Smooth muscle cell (in vitro differentiated cells): Measurements from ENCODE around the gene HAUS6. TPM values are rescaled to one million over a fixed set of nuclear protein-coding genes. Genes with fewer than 3 reads are reported as not detected.
"Not testable (repeated sequence)": the region's sequence is repeated elsewhere in the genome, so short reads cannot be mapped to it uniquely, and the experiment has no call there.

Source experiments
- DNase-seq: peaks from one replicate; lab custom pipeline; 2025; ENCODE audit not compliant: unreplicated experiment; lab: John Stamatoyannopoulos, UW
- H2AFZ ChIP-seq: fragments of 200-600 bp; sonication (generic); 2 replicates; pipeline ENCODE4 v1.6.0; 2016; ENCODE audit warnings: antibody characterized with exemption, low read depth, mild to moderate bottlenecking
- H3F3A ChIP-seq: fragments of 200-600 bp; sonication (generic); 2 replicates; pipeline ENCODE4 v1.6.0; 2017; ENCODE audit warnings: antibody characterized with exemption, low read depth
- H3K27ac ChIP-seq: fragments of 200-600 bp; sonication (generic); 2 replicates; pipeline ENCODE4 v1.5.1; 2016; ENCODE audit warnings: low read depth, mild to moderate bottlenecking
- H3K27me3 ChIP-seq: fragments of 200-600 bp; sonication (generic); 2 replicates; pipeline ENCODE4 v1.6.1; 2016; ENCODE audit warnings: low read depth, mild to moderate bottlenecking
- H3K36me3 ChIP-seq: fragments of 200-600 bp; sonication (generic); 2 replicates; pipeline ENCODE4 v1.5.1; 2016; ENCODE audit warnings: low read depth
- H3K4me1 ChIP-seq: fragments of 200-600 bp; sonication (generic); 2 replicates; pipeline ENCODE4 v1.5.1; 2016; ENCODE audit warnings: low read depth
- H3K4me2 ChIP-seq: fragments of 200-600 bp; sonication (generic); 2 replicates; pipeline ENCODE4 v1.6.0; 2016; ENCODE audit warnings: mild to moderate bottlenecking
- H3K4me3 ChIP-seq: fragments of 200-600 bp; sonication (generic); 2 replicates; pipeline ENCODE4 v1.5.1; 2016; ENCODE audit warnings: mild to moderate bottlenecking
- H3K79me2 ChIP-seq: fragments of 200-600 bp; sonication (generic); 2 replicates; pipeline ENCODE4 v1.6.0; 2016; ENCODE audit warnings: low read depth, mild to moderate bottlenecking
- H3K9ac ChIP-seq: fragments of 200-600 bp; sonication (generic); 2 replicates; pipeline ENCODE4 v1.6.0; 2016; ENCODE audit warnings: low read depth
- H3K9me3 ChIP-seq: fragments of 200-600 bp; sonication (generic); replicated peaks from 2 replicates; pipeline ENCODE4 v1.5.1; 2016; ENCODE audit warnings: low read depth
- H4K20me1 ChIP-seq: fragments of 200-600 bp; sonication (generic); 2 replicates; pipeline ENCODE4 v1.6.0; 2016; ENCODE audit warnings: low read depth
- WGBS: methylation state at CpG from one replicate; pipeline ENCODE4 v1.1.7; 2016; ENCODE audit warnings: low lambda C conversion rate; 5-methylcytosine and 5-hydroxymethylcytosine counted together
- polyA plus RNA-seq: library from polyadenylated mRNA; unstranded; fragments of >200 nt; fragmentation: Nextera tagmentation; extraction: Ambion mirVana; gene quantifications from 2 replicates; pipeline ENCODE4 v1.2.1, GENCODE V29; 2016
- total RNA-seq: library from RNA; depleted of rRNA; stranded (reverse); fragments of >200 nt; gene quantifications from 2 replicates; pipeline ENCODE4 v1.2.3, GENCODE V29; 2014
- TF ChIP-seq, protein P1 (sequence below): fragments of 200-600 bp; sonication (generic); IDR thresholded peaks from 2 replicates; pipeline ENCODE4 v1.5.1; 2017; ENCODE audit warnings: borderline replicate concordance, mild to moderate bottlenecking, antibody characterized with exemption; ENCODE audit not compliant: insufficient read depth, poor library complexity, severe bottlenecking

Gene HAUS6
- total and polyA plus RNA-seq, 2 experiments from 2014 or later = 4.3 to 13.1 TPM

DNA sequence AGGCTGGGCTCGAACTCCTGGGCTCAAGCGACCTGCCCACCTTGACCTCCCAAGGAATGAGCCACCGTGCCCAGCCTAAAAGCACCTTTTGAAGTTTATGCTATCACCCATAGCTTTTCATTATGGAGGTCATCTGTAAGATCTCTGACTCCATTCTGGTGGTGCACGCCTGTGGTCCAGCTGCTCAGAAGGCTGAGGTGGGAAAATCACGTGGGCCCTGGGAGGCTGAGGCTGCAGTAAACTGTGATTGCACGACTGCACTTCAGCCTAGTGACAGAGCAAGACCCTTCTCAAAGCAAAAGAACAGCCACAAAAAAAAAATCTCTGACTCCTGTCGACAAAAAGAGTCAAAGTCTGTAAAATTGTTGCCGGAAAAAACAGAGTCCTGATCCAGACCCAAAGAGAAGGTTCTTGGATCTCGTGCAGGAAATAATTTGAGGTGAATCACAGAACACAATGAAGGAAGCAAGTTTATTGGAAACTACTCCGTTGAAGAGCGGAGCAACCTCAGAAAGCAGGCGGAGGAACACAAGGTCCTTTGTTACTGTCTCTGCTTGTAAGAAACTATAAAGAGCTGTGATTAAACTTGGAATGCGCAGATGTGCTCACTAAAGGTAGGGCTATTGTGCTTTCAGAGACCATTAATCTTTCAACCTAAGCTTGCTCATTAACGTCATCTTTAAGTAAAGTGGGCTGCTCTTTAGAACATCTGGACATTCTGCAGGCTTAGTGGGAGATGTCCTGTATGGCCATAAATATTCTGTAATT is 2.0 kb upstream of the HAUS6 start:
- H4K20me1 ChIP-seq = no peaks in the 10 kb centered on the region
- no peak overlapping the region for H3K4me2 ChIP-seq
- H2AFZ ChIP-seq = peak overlapping the region; percentile 80
- TF ChIP-seq, protein P1, sequence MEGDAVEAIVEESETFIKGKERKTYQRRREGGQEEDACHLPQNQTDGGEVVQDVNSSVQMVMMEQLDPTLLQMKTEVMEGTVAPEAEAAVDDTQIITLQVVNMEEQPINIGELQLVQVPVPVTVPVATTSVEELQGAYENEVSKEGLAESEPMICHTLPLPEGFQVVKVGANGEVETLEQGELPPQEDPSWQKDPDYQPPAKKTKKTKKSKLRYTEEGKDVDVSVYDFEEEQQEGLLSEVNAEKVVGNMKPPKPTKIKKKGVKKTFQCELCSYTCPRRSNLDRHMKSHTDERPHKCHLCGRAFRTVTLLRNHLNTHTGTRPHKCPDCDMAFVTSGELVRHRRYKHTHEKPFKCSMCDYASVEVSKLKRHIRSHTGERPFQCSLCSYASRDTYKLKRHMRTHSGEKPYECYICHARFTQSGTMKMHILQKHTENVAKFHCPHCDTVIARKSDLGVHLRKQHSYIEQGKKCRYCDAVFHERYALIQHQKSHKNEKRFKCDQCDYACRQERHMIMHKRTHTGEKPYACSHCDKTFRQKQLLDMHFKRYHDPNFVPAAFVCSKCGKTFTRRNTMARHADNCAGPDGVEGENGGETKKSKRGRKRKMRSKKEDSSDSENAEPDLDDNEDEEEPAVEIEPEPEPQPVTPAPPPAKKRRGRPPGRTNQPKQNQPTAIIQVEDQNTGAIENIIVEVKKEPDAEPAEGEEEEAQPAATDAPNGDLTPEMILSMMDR = no peak
- H3K9me3 ChIP-seq = no peaks in the 10 kb centered on the region
- H3K27me3 ChIP-seq = no peaks in the 10 kb centered on the region
- H3K9ac ChIP-seq = no peak overlapping the region
- no peaks in the 10 kb centered on the region for H3F3A ChIP-seq
- H3K4me3 ChIP-seq = no peak overlapping the region
- no peak for DNase-seq
- 76% methylated on average over 14 of the region's 14 CpGs for WGBS
- H3K79me2 ChIP-seq = peaks cover 27% of the 10 kb centered on the region
- H3K4me1 ChIP-seq = peaks cover 16% of the 10 kb centered on the region
- H3K36me3 ChIP-seq = no peaks in the 10 kb centered on the region
- H3K27ac ChIP-seq = peak overlapping the region; percentile 37

DNA sequence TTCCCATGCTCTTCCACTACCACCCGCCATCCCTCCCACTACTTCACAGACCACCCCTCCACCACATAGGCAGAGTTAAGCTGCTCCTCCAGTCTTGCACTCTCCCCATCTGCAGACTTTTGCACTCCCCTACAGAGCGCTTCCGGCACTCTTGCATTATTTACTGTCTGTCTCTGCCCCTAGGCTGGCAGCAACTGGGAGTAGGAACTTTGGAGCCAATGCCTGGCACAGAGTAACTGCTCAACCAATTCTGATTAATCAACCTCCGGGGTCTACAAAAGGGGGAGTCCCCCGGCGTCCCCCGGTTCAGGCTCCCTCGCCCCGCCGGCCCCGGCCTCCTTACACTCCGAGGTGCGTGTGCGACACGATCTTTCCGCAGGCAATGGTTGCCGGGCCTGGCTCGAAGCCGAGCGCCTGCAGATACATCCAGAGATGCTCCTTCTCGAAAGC is 498 bp downstream of the HAUS6 start:
- Histone ChIP-seq H3F3A (no peaks in the 10 kb centered on the region), H3K4me3 (peak overlapping the region; percentile 78), H3K9me3 (no peaks in the 10 kb centered on the region), H3K4me2 (peak overlapping the region; percentile 98), H3K9ac (peak overlapping the region; percentile 78), H3K79me2 (peaks cover 49% of the 10 kb centered on the region), H4K20me1 (peaks cover 4% of the 10 kb centered on the region), H3K4me1 (peaks cover 16% of the 10 kb centered on the region), H3K36me3 (no peaks in the 10 kb centered on the region), H3K27ac (peak overlapping the region; percentile 54), H2AFZ (peak overlapping the region; percentile 96), H3K27me3 (no peaks in the 10 kb centered on the region)
- no peak for DNase-seq
- TF ChIP-seq, protein P1 = no peak
- WGBS = 3% methylated on average over 21 of the region's 21 CpGs

DNA sequence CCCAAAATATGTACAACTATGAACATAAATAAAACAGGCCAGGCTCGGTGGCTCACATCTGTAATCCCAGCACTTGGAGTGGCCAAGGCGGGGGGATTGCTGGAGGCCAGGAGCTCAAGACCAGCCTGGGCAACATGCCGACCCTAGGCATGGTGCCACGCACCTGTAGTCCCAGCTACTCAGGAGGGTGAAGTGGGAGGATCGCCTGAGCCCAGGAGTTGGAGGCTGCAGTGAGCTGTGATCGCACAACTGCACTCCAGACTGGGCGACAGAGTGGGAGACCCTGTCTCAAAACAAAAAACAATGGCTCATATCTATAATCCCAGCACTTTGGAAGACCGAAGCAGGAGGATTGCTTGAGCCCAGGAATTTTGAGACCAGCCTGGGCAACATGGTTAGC is 1.5 kb downstream of the HAUS6 start:
- no peak for DNase-seq
- TF ChIP-seq, protein P1 = no peak
- peaks cover 4% of the 10 kb centered on the region for H4K20me1 ChIP-seq
- no peaks in the 10 kb centered on the region for H3K9me3 ChIP-seq
- H3K4me1 ChIP-seq = peaks cover 16% of the 10 kb centered on the region
- H3K79me2 ChIP-seq = peaks cover 55% of the 10 kb centered on the region
- H3K27me3 ChIP-seq = no peaks in the 10 kb centered on the region
- no peaks in the 10 kb centered on the region for H3F3A ChIP-seq
- no peak overlapping the region for H3K9ac ChIP-seq
- no peak overlapping the region for H3K27ac ChIP-seq
- H3K36me3 ChIP-seq = no peaks in the 10 kb centered on the region
- H3K4me3 ChIP-seq = peak overlapping the region; percentile 78
- H2AFZ ChIP-seq = no peak overlapping the region
- WGBS = 91% methylated on average over 8 of the region's 8 CpGs
- peak overlapping the region; percentile 98 for H3K4me2 ChIP-seq

DNA sequence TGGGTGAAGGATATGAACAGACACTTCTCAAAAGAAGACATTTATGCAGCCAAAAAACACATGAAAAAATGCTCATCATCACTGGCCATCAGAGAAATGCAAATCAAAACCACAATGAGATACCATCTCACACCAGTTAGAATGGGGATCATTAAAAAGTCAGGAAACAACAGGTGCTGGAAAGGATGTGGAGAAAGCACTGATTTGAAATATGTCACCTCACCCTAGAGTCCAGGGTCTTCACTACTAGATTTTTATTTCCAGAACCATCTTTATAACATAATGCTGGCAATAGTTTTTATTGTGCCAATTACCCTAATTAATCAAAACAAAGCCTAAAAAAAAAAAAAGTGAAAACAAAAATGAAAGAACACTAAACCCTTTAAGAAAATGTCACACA is 5.3 kb downstream of the HAUS6 start:
- H3K36me3 ChIP-seq, H4K20me1 ChIP-seq, H3F3A ChIP-seq, H3K9ac ChIP-seq, H3K9me3 ChIP-seq, H3K4me3 ChIP-seq, H2AFZ ChIP-seq, H3K4me2 ChIP-seq, H3K27me3 ChIP-seq, H3K27ac ChIP-seq, DNase-seq: not testable (repeated sequence)
- Histone ChIP-seq H3K79me2 (peaks cover 58% of the 10 kb centered on the region), H3K4me1 (peaks cover 16% of the 10 kb centered on the region)
